NCI-H226 (cell line): ENCODE data around the gene ACAA1.

Experiments
- DNase-seq: peaks from one replicate; pipeline ENCODE4 v3.0.0-alpha.2; 2015

Gene ACAA1

GRCh38 chr3:38133557-38134405 lies 3.1 kb downstream of the ACAA1 start:
- no peak for DNase-seq

DNA sequence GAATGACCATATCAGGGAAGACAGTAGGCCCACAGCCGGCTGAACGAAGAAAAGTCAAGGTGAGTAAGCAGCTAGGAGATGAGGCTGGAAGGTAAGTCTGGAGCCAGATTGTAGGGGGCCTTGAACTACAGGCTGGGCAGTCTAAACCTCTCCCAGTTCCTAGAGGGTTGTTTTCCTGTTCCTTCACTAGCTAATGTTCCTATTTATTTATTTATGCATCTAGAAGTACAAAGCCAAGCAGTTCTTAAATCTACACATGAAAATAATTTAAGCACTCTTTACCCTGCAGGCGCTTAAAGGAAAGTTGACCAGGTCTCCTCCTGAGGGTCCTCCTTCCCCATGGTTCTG lies 3.7 kb downstream of the ACAA1 start:
- DNase-seq, result no peak

- DNase-seq, result no peak
Observed at GRCh38 chr3:38131621-38132369, 5.1 kb downstream of the ACAA1 start.

DNA sequence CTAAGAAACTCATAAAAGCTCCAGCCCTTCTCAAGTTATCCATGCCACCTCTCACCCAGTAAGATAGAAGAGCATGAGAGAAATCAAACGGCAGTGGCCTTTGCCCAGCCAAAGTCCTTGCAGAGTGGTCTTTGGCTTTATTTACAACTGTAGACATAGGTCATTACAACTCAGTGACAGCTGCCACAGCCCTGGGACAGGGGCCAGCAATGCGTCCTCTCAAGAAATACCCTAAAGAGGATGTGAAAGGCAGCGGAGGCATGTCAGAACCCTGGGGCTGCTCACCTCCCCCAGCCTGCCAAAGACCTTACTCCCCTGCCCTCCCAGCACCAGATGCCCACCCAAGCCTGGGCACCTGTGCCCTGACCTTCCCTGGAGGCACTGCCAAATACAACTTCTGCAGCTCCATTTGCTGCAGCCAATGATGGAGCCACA lies 6.3 kb downstream of the ACAA1 start:
- no peak for DNase-seq

GRCh38 chr3:38129058-38129457 lies 7.9 kb downstream of the ACAA1 start:
- no peak for DNase-seq

DNA sequence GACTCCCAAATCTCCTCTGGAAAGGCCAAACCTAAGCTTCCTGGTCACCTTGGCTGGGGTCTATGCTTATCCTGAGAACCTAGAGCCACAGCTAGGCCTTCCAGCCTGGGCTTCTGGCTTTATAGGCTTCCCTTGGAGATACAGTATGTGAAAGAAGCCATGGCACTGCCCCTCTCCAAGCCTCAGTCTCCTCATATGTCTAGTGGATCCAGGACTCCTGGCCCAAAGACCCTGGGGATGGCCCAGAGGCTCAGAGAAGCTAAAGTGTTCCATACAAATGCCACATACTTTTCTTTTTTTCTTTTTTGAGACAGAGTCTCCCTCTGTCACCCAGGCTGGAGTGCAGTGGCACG lies 8.6 kb downstream of the ACAA1 start:
- no peak for DNase-seq

- no peak for DNase-seq
Observed at GRCh38 chr3:38127611-38128302, 9.2 kb downstream of the ACAA1 start.

DNA sequence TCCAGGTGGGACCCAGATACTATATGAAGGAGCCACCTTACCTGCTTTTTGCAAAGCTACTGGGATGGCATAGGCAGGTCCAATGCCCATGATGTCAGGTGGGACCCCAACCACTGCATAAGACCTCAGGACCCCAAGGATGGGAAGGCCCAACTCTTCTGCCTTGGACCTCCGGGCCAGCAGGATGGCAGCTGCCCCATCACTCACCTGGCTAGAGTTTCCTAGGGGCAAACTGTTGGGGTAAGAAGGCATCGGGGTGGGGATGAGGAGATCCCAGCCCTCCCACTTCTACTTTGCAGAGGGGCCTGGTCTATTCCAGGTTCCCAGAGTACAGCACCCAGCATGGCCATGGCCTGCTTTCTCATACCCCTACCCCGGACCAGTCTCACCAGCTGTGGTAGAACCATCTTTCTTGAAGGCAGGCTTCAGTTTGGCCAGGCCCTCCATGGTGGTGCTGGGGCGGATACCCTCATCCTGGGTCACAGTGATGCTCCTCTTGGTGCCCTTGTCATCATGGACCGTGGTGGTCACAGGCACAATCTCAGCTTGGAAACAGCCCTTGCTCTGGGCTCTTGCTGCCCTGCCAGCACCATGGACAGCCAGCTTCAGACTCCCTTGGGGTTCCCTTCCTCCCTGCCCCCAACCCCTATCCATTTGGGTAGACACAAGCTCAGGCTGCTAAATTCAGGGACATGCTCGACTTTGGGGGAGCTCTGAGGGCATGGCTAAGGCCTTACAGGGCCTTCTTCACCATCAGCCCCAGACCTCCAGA lies 10.6 kb downstream of the ACAA1 start:
- DNase-seq, result no peak

DNA sequence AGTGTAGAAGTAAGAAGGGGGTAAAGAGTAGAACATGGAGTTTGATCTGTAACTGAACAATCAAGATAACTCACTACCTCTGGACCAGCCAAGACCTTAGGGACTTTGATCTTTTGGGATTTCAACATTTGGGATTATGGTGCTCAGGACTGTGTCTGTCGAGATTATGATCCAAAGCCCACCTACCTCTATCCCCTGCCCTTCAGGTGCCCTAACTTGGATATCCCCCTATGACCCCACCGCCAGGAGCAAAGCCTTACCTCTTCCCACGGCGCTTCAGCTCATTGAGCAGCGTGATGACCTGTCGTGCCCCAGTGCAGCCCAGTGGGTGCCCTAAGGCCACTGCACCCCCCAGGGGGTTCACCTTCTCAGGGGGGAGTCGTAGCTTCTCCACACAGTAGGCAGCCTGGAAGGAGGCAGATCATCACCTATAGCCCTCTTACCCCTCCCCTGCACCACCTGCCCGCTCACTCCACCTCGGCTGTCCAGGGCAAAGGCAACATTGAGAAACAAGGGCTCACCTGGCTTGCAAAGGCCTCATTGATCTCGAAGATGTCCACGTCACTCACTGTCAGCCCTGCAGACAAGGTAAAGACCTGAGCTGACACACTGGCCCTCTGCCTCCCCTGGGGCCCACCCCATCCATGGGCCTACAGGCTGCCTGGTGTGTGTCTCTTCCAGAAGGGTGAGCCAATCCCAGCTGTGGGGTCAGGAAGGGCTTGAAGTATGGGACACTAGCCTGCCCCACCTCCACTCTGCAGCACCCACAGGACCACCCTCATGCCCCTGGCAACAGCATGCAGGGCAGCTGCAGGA lies 11.4 kb downstream of the ACAA1 start:
- no peak for DNase-seq

GRCh38 chr3:38124324-38125122 lies 12.4 kb downstream of the ACAA1 start:
- DNase-seq, result no peak

DNA sequence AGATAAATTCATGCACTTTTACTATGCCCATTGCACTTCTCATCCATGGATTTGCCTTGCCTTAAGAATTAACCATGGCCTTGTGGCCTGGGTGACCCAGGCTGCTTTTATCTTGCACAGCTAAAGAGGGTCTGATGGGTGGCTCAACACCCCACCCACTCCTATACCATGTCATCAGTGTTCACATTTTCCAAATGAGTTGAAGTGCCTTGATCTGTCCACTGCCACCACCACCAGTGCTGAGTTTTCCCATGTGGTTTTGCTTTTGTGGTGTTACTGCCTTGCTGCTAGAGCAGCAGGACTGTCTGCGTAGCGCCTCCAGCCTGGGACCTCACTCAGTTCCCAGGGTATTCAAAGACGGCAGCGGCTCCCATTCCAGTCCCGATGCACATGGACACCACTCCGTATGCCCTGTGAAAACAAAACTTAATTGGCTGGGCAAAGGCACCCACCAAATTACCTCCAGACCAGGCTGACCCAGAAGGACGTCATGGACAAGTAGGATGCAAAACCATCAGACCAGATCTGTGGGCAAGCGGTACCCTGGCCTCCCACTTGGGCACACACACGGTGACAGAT lies 14.1 kb downstream of the ACAA1 start:
- no peak for DNase-seq

- DNase-seq, result no peak
Observed at GRCh38 chr3:38121832-38122461, 15.0 kb downstream of the ACAA1 start.

DNA sequence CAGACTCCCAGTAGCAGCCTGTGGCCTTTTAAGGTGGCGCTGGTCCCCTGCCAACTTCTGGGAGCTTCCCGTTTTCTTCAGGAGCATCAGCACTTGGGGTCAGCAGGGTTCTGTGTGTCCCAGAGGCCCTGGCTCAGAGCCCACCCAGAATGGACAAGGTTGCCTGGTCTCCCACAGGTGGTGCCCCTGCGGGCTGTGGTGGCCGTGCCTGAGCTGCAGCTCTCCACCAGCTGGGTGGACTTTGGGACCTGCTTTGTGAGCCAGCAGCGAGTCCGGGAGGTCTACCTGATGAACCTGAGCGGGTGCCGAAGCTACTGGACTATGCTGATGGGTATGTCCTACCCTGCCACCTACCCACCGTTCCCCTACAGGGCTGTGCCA lies 15.5 kb downstream of the ACAA1 start:
- DNase-seq, result no peak

DNA sequence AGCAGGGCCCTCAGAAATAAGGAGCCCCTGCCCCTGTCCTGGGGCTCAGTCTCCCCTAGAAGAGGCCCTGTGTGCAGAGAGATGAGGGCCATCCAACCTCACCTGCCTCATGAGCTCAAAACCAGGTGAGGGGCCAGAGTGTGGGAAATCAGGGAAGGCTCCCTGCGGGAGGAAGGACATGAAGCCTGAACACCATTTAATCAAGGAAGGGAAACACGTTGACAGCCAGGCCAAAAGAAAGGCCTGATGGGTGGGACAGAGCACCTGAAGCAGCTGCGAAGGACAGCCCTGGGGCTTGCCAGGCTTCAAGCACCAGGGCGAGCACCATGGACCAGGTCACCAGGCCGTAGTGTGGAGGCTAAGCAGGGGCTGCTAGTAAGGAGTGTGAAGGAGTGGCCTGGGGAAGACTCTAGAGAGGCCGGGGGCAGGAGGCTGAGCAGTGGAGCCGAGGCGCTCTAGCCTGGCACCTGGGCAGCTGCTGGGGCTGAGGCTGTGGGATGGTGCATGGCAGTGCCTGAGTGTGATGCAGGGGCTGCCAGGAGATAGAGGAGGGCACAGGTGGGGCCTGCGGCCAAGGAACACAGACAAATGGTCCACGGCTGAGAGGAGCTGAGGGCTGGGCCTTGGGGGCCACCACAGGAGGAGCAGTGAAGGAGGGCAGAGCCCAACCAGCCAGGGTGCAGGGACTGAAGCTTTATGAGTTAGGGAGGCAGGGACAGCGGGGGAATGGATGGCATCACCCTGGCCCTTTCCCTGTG lies 16.1 kb downstream of the ACAA1 start:
- DNase-seq, result no peak

GRCh38 chr3:38119821-38120692 lies 16.9 kb downstream of the ACAA1 start:
- no peak for DNase-seq

DNA sequence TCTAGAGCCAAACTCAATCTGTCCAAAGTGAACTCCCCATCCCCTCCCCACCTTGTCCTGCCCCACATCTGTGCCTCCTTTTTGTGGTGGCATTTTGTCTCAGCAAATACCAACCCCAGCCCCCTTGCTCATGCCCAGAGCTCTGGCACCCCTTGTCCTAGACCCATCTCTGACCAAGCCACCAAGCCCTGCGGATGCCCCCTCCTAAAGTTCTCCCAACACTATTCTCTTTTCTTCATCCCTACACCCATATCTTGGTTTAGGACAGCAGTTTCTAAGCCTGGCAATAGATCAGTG lies 17.7 kb downstream of the ACAA1 start:
- no peak for DNase-seq

- no peak for DNase-seq
Observed at GRCh38 chr3:38118421-38119247, 18.3 kb downstream of the ACAA1 start.
